ENCODE measurements around the gene MRPS14. TPM values are rescaled to one million over a fixed set of nuclear protein-coding genes. Genes with fewer than 3 reads are reported as not detected.

The MRPS14 gene
- total RNA-seq, 1 donor from 2014 or later, result 14.7 TPM

DNA sequence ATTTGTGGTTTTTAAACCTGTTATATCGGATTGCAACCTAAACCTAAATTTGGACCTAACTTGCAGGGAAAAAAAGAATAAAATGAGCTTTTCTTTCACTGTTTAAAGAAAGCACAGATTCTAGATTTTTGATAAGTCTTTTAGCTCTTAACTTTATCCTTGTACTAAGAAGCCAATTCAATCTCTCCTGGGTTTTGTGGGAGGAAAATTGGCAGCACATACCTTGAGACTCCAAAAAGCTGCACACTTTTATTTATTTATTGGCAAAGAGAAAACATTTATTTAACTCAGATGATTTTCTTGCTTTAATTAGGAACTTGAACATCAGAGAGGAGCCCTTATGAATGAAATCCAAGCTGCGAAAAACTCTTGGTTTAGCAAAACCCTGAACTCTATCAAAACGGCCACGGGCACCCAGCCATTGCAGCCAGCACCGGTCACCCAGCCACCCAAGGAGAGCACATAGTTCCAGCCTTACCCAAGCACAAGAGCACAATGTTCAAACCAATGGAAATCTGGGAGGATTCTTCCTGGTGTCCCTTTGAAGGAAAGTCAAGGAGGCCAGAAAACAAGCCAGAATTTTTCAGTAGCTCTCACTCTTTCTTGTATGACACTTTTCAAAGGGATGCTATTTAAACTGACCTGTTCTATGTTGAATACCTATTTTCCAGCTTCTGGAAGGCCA is 33.5 kb downstream of the MRPS14 start:
- intact Hi-C loops (cut with DNase I), result loop anchor here (10.0 kb wide), 1 partner anchor 225 kb away; no protein-coding TSS in a partner anchor
- Histone ChIP-seq H3K36me3 (no peaks in the 10 kb centered on the region), H3K4me3 (peak overlapping the region in 1 of 2 donors; percentile 51)

GRCh38 chr1:174988986-174989385 is 34.2 kb downstream of the MRPS14 start:
- Histone ChIP-seq H3K9me3 (no peaks in the 10 kb centered on the region), H3K27ac (peak overlapping the region; percentile 88), H3K27me3 (no peaks in the 10 kb centered on the region), H3K4me3 (no peak overlapping the region), H3K4me1 (peaks cover 16% of the 10 kb centered on the region), H3K36me3 (no peaks in the 10 kb centered on the region)
- TF ChIP-seq POLR2AphosphoS5 (IDR thresholded peaks at IDR 0.05; ENCODE audit: insufficient read depth in 1 of 2, low read depth in 1 of 2) (no peak), POLR2A (IDR thresholded peaks at IDR 0.05) (no peak), CTCF (IDR thresholded peaks at IDR 0.05) (no peak)
- no peak for DNase-seq (ENCODE audit: extremely low spot score in 2 of 2)
- intact Hi-C loops (cut with DNase I), result loop anchor here (10.0 kb wide), 1 partner anchor 224 kb away; no protein-coding TSS in a partner anchor

More for the DNA sequence above, 33.5 kb downstream of the MRPS14 start:
- TF ChIP-seq POLR2AphosphoS5 (IDR thresholded peaks at IDR 0.05; ENCODE audit: insufficient read depth in 1 of 2, low read depth in 1 of 2), result no peak
- TF ChIP-seq POLR2A (IDR thresholded peaks at IDR 0.05), result no peak
- TF ChIP-seq CTCF (IDR thresholded peaks at IDR 0.05), result no peak
- H3K4me1 ChIP-seq, result peaks cover 16% of the 10 kb centered on the region
- peak overlapping the region; percentile 88 for H3K27ac ChIP-seq
- no peaks in the 10 kb centered on the region for H3K27me3 ChIP-seq
- no peak for DNase-seq (ENCODE audit: extremely low spot score in 2 of 2)
- H3K9me3 ChIP-seq, result no peaks in the 10 kb centered on the region

DNA sequence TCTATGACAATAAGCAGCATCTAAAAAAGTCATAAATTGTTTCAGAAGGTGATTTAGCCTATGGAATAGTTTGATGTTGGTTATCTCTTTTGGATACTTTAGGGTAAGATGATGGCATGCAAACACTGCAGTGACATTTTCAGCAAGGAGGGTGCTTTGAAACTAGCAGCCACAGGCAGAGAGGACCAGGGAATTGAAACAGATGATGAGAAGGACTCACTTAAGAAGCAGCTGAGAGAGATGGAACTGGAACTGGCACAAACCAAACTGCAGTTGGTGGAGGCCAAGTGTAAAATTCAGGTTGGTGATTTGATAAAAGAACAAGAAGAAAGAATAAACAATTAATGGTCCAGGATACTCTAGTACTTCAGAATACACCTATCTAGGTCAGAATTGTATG is 34.7 kb downstream of the MRPS14 start:
- Histone ChIP-seq H3K4me1 (peaks cover 16% of the 10 kb centered on the region), H3K9me3 (no peaks in the 10 kb centered on the region), H3K4me3 (no peak overlapping the region), H3K27ac (no peak overlapping the region), H3K36me3 (no peaks in the 10 kb centered on the region), H3K27me3 (no peaks in the 10 kb centered on the region)
- no peak for TF ChIP-seq CTCF (IDR thresholded peaks at IDR 0.05)
- no peak for TF ChIP-seq POLR2AphosphoS5 (IDR thresholded peaks at IDR 0.05; ENCODE audit: insufficient read depth in 1 of 2, low read depth in 1 of 2)
- TF ChIP-seq POLR2A (IDR thresholded peaks at IDR 0.05), result no peak
- DNase-seq (ENCODE audit: extremely low spot score in 2 of 2), result no peak
- intact Hi-C loops (cut with DNase I), result loop anchor here (10.0 kb wide), 1 partner anchor 224 kb away; no protein-coding TSS in a partner anchor

- H3K9me3 ChIP-seq, result no peaks in the 10 kb centered on the region
- peaks cover 0 to 10% of the 10 kb centered on the region in 2 donors for H3K36me3 ChIP-seq
- peaks cover 6% of the 10 kb centered on the region for H3K4me1 ChIP-seq
- H3K27me3 ChIP-seq, result no peaks in the 10 kb centered on the region
- no peak overlapping the region for H3K4me3 ChIP-seq
- no peak overlapping the region for H3K27ac ChIP-seq
- TF ChIP-seq CTCF (IDR thresholded peaks at IDR 0.05), result no peak
- TF ChIP-seq POLR2A (IDR thresholded peaks at IDR 0.05), result no peak
- no peak for TF ChIP-seq POLR2AphosphoS5 (IDR thresholded peaks at IDR 0.05; ENCODE audit: insufficient read depth in 1 of 2, low read depth in 1 of 2)
- intact Hi-C loops (cut with DNase I), result loop anchor here (10.0 kb wide), 1 partner anchor 220 kb away; no protein-coding TSS in a partner anchor
- DNase-seq (ENCODE audit: extremely low spot score in 2 of 2), result no peak
Measured at GRCh38 chr1:174984952-174985351, 38.3 kb downstream of the MRPS14 start.
